ENCODE data around the gene LENEP. TPM values are rescaled to one million over a fixed set of nuclear protein-coding genes. Genes with fewer than 3 reads are reported as not detected.

The LENEP gene
- polyA plus RNA-seq, 12 donors, result 0.49 TPM; not detected in 11

DNA sequence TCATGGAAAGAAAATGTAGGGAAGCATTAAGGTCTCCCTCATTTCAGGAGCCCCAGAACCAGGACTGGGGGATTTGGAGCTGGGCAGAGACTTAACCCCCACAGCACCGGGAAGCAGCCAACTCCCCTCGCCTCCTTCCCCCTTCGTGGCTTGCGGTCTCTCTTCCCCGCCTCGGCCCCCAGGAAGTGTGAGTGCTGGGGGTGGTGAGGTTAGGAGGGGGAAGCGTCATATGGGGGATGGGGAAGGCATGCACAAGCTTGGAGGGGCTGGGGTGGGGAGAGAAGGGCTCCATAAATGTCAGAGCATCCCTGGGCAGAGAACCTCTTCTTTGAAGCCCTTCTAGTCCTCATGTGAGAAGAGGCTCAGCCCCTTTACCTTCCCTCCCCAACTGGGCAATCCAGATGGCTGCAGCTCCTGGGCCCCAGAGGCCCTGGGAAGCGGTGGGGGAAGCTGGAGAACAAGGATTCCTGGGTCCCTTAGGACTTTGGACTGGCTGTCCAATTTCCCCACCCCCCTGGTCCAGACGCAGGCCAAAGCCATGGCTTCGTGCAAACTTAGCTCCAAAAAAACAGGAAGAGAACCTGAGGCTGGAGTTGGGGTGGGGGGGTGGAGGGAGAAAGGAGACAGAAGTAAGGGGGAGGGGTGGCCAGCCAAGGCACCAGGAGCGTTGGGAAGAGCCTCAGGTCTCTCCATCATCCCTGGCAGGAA, 17.0 kb downstream of the LENEP start:
- DNase-seq, result no peak

DNA sequence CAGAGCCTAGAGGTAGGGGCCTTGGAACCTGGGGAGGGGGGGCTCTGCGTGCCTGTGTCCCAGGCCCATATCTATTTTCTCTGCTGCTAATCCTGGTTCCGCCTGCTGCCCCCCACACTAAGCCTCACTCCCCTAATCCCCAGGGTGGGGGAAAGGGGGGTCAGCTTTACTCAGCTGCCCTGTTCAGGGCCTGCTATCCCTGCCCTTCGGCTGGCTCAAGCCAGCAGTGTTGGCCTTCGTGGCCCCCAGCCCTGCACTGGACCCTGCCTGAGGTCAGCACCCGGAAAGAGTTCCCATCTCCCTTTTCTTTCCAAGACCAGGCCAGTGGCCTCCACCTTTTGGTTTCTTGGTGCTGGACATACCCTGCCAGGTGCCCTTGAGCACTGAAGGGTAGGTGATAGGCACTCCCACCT, 17.6 kb downstream of the LENEP start:
- no peak for DNase-seq

DNA sequence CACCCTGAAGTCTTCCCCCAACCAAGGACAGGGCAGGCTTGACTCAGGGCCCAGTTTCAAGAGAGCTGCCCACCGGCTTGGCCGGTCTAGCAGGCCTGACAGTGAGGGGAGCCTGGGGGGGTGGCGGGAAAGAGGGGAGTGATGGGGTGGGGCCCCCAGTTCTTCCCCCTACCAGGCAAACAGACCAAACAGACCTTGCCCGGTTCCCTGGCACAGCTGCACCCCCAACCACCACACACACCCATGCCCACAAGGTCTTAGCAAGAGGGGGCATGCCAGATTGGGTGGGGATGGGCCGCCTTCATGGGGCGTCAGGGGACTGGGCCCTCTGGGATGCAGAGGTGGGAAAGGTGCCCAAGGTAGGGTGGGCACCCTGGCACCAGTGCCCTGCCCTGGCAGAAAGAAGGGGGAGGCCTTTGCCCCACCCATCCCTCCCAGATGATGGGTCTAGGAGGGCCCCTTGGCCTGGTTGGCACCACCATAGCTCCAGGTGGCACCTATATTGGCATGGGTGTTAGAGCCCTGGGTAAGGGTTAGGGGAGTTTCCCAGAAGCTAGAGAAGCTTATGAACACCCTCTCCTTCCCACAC, 18.1 kb downstream of the LENEP start:
- no peak for DNase-seq

DNA sequence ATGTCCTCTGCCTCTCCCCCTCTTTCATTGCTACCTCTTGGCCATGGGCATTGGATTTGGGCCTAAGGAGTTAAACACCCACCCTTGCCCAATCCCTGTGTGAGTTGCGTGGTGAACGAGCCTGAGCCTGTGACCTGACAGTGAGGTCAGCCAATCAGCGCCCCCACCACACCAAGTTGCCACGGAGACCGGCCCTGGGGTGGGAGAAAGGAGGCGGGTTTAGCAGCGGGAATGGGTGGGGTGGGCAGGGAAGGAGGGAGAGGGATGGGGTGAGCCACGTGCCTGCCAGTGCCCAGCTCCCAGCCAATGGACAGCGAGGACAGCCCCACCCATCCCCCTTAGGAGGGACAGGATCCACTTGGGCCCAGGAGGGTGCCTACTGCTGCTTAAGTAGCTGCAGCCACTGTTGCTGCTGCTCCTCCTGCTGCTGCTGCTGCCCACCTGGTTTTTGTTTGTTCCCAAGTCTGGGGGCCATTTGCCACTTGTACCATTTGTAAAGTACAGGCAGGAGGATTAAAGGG, 18.7 kb downstream of the LENEP start:
- no peak for DNase-seq

DNA sequence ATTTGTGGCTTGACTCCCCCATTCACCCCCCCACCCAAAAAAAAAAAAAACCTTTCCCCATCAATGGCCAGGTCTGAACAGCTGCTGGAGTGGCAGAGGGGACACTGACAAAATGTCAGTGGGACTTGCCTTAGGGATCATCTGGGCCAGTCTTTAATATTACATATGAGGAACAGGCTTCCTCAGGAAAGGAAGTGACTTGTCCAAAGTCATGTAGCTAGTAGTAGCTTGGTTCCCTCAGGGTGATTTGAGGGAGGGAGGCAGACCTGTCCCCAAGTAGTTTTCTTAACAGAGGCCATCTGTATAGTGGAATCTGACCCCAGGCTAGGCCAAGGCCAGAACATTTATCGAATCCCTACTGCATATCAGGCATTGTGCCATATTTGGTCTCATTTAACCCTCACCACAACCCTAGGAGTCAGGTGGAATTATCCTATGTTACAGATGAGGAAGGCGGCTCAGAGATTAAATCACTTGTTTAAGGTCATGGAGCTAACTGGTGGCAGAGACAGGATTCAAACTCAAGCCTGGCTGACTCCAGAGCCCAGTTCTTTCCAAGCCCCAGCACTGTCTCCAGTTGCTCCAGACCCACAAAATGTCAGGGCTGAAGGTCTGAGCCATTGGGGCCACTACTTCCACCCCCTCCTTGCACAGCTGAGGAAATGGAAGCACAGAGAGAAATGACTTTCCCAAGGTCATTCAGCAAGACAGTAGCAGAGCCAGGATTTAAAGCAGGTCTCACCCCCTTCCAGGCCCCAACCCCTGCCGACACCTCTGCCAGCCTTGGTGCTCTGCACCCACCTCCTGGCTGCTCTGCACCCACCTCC, 19.6 kb downstream of the LENEP start:
- DNase-seq, result no peak

DNA sequence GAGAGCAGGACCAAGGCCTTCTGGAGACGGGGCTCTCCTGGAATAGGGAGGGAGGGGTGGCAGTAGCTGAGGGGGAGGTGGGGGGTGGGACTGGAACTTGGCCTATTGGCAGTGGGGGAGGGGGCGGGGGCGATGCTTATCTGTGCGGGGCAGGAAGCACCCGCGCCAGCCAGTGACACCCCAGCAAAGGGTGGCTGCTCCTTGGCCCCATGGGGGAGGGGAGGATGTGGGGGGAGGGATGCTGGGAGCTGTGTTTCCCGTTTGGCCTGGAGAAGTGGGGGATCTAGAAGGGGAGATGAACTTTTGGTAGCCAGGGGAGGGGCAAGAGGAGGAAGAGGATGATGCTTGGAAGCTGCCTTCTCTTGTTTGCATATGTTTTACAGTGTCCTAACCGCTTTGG, 20.2 kb downstream of the LENEP start:
- no peak for DNase-seq

DNA sequence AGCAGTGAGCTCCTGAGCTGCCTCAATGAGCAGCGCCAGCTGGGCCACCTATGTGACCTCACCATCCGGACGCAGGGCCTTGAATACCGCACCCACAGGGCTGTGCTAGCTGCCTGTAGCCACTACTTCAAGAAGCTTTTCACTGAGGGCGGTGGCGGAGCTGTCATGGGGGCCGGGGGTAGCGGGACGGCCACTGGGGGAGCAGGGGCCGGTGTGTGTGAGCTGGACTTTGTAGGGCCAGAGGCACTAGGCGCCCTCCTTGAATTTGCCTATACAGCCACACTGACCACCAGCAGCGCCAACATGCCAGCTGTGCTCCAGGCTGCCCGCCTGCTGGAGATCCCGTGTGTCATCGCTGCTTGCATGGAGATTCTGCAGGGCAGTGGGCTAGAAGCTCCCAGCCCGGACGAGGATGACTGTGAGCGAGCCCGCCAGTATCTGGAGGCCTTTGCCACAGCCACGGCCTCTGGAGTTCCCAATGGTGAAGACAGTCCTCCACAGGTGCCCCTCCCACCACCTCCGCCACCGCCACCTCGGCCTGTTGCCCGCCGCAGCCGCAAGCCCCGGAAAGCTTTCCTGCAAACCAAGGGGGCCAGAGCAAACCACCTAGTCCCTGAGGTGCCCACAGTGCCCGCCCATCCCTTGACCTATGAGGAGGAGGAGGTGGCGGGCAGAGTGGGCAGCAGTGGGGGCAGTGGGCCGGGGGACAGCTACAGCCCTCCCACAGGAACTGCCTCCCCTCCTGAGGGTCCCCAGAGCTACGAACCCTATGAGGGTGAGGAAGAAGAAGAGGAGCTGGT, 21.5 kb downstream of the LENEP start:
- no peak for DNase-seq

DNA sequence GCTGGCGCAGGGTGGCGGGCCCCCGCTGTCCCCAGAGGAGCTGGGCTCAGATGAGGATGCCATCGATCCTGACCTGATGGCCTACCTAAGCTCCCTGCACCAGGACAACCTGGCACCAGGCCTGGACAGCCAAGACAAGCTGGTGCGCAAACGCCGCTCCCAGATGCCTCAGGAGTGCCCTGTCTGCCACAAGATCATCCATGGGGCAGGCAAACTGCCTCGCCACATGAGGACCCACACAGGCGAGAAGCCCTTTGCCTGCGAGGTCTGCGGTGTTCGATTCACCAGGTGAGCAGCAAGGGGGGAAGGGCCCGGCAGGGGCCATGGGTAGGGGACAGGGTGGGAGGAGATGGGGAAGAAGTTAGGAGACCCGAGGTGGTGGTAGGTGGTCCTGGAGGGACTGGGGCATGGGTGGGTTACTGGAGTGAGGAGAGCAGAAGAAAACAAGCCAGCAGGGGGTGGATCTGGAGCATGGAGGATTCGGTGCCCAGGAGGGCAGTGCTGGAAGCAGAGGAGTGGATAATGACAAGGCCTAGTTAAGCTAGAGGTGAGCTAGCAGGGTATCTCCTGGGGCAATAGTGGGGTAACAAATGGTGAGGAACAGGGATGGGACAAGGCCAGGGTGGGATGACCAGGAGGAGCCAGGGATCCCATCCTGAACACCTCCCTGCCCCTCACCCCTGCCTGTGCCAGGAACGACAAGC, 22.3 kb downstream of the LENEP start:
- no peak for DNase-seq

DNA sequence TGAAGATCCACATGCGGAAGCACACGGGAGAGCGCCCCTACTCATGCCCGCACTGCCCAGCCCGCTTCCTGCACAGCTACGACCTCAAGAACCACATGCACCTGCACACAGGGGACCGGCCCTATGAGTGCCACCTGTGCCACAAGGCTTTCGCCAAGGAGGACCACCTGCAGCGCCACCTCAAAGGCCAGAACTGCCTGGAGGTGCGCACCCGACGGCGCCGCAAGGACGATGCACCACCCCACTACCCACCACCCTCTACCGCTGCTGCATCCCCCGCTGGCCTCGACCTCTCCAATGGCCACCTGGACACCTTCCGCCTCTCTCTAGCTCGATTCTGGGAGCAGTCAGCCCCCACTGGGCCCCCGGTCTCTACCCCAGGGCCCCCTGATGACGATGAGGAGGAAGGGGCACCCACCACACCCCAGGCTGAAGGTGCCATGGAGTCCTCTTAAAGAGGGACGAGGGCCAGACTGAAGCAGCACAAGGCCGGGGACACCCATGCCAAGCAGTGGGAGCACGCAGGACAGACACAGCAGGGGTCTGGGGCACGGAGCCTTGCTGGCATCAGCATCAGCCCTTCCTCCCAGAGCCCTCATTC, 22.9 kb downstream of the LENEP start:
- DNase-seq, result no peak

DNA sequence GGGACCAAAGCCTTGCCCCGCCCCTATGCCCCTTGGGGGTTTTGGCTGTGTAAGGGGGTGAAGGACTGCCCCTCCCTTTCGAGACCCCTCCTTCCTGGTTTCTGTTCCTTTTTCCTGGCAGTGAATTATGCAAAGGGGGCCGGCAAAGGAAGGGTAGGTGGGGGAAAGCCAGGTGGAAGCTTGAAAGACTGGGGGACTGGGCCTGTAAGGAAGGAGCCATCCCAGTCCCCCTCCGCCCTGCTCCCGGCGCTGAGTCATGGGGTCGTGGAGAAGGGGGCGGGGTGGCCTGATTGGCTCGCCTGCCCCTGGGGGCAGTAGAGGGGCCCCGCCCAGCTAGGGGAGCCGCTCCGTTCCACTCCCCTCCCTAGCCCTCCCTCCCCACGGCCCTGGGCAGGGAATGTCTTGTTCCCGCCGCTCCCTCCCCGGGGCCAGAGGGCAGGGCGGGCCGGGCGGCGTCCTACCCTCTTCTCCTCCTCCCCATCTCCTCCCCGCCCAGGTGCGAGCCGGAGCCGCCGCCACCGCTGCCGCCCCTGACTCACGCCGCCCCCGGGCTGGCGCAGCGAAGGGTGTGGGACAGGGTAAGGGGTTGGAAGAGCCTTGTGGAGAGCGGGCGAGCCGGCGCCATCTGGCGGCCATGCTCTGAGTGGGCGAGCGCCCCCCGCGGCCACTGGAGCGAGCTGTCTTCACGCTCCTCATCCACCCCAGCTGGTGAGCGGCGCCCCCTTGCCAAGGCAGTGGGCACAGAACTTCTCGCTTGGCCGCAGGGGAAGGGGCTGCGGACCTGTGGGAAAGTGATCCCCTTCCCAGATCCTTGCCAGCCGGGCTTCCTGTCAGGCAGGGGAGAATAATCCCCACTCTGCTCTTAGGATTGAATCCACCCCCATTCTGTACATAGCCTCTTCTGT, 23.9 kb downstream of the LENEP start:
- peak; percentile 86 for DNase-seq

DNA sequence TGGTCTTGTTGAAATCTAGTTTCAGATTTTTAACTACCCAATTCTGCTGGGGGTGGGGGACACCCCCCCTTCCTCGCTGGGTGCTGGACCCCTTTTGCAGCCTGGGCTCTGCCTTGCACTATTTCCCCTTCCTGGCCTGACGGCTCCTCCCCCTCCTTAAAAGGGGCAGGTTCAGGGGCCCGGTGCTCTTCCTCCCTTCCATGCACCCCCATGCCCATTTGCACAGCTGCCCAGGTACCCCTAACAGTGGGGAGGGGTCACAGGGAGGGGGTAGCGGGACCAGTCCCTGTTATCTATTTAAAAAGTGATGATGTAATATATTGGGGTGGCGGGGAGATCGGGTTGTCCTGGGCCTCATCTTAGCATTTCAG, 24.5 kb downstream of the LENEP start:
- no peak for DNase-seq

DNA sequence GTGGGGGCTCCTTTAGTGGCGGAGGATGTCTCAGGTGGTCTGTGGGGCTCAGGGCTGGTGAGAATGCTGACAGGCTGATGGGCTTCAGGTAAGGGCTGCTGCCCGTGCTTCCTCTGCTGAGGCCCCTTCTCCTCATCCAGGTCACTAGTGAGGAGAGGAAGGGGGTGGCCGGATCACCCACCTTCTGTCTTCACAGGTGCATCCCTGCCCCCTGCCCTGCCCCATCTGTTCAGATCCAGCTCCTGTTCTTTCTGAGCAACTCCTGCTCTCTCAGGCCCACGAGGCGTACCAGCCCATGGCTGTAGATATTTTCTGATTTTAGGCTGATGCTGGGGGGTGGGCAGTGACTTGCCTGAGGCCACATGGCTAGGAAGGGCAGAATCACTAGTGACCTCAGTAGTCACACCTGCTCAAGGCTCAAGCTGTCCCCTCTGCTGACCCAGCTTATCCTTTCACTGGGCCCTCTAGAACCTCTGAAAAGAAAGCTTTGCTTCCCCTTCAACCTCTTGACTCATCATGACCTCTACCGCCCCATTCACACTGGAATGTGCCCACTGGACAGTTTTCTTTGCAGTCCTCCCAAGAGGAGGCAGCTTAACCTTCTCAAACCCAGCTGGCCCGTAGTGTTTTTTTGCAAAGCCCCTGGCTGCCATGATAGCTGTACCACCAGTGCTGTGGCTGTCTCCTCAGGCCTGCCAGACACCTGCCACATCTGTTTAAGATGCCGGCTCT, 25.4 kb downstream of the LENEP start:
- no peak for DNase-seq

DNA sequence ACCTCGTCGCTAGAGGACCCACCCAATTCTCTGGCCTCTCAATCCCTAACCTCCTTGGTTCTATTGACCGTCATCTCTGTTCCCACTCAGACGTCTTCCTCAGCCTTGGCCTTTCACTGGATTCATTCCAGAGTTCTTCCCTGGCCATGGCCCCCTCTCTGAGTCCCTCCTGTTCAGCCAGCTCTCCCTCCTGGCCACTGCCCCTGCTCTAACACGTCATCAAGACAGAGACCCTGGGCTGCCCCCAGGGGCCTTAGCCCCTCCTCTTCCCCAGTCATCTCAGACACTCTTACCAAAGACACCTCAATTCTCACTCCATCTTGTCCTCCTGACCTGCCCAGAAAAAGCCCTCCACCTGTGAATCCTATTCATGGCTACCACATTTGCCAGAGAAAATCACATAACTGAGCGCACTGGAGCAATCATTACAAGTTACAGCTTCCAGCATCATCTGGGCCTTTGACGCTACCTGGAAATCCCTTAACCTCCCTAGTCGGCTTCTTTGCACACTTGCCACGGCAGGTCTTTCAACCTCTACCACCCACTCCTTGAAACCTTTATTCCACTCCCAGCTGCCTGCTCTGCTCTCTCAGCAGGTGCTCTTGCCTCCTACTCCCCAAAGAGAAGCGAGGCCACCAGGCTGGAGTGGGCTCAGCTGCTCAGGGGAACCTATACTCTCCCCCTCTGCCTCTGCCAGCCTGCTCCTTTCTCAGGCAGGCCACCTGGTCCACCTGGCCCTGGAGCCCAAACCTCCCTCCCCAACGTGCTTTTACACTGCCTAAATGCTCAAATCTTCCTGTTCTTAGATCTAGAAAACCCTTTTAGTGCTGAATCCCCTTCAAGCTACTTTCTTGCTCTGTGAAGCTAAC, 26.2 kb downstream of the LENEP start:
- no peak for DNase-seq

DNA sequence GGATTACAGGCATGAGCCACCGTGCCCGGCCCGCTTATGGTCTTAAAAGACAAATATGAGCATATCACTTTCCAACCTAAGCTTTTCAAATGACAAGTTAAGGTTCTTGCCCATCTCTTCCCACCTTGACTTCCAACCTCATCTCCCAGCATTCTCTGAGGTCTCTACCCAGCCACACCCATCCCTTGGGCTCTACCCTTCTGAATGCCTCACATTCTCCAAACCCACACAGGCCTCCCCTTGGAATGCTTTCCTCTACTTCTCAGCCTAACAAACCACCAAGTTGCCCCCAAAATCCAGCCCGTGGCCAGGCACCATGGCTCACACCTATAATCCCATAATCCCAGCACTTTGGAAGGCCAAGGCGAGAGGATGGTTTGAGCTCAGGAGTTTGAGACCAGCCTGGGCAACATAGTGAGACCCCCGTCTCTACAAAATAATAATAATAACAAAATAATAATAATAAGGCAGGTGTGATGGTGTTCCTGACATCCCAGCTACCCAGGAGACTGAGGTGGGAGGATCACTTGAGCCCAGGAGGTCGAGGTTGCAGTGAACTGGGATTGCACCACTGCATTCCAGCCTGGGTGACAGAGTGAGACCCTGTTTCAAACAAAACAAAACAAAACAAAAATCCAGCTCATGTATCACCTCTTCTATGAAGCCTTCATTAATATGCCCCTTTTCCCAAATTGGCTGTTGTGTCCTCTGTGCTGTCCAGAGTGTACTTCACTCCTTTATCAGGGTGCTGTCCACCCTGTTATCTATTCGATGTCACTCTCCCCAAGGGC, 28.9 kb downstream of the LENEP start:
- DNase-seq, result no peak

DNA sequence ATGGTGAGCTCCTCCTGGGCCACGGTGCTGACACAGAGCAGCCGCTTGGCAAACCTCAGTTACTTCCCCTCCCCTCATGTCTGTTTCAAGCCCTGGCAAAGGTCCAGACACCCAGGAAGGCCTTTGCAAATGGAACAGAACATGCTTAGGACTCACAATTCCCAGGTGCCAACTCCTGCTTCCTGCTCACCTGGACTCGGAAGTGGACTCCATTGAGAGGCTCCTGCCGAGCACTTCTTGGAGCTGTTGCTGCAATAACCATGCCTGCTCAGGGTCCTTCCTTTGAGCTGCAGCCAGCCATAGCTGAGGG, 29.5 kb downstream of the LENEP start:
- no peak for DNase-seq

DNA sequence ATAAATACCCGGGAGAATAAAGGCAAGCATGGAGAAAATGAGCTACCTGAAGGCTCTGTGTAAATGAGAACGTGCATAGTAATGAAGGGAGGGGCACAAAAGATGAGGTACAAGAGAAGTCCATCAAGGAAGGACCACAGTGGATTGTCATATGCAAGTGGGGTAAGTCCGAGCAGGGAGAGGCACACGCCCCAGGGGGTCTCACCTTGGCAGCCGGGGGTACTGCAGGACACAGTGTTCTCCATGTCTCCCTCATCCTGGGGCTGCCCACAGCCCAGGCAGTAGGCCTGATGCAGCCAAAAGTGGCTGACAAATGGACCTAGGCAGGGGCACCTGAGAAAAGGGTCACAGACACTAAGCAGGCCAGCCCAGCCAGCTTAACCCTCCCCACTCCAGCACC, 30.2 kb downstream of the LENEP start:
- DNase-seq, result no peak

DNA sequence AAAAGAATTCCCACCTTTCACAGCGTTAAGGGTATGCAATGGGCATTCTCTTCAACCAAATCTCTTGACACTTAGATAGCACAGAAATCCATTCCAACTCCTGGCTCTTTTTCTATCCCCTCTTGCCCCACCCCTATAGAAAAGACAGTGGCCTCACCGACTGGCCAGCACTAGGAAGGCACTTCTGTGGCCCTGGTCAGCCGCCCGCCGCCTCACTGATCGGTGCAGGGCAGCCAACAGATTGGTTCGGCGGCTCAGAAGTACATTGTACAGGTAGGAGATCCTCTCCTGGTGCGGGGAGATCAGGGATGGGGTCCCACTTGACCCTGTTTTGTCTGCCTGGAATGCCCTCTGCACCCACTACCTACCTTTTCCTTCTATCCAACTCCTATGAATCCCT, 30.9 kb downstream of the LENEP start:
- DNase-seq, result no peak

Data from muscle of arm (tissue), 12 donors.